ENCODE data around the gene TOP3A.

DNA sequence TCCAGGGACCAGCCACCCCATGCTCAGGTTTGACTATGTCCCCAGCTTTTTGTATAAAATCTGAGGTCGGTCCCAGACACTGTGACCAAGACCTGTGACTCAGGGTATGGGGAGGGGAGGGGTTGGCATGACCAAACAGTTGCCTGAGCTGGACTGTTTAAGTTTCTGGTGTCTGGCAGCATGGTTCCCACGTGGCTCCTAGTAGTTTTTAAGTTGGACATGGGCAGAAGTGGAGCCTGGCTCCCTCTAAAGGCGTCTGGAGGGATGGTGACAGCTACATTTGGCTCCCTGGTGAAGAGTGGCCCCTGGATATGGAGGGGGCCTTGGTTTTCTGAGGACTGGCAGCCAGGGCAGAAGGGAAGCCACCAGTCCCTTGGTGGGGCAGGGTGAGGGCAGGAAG, 8.2 kb upstream of the TOP3A start:
- TF ChIP-seq, protein P1, sequence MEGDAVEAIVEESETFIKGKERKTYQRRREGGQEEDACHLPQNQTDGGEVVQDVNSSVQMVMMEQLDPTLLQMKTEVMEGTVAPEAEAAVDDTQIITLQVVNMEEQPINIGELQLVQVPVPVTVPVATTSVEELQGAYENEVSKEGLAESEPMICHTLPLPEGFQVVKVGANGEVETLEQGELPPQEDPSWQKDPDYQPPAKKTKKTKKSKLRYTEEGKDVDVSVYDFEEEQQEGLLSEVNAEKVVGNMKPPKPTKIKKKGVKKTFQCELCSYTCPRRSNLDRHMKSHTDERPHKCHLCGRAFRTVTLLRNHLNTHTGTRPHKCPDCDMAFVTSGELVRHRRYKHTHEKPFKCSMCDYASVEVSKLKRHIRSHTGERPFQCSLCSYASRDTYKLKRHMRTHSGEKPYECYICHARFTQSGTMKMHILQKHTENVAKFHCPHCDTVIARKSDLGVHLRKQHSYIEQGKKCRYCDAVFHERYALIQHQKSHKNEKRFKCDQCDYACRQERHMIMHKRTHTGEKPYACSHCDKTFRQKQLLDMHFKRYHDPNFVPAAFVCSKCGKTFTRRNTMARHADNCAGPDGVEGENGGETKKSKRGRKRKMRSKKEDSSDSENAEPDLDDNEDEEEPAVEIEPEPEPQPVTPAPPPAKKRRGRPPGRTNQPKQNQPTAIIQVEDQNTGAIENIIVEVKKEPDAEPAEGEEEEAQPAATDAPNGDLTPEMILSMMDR (conservative IDR thresholded peaks at IDR 0.05; ENCODE audit: low read depth, low read length): 0 out of 2 replicates have a peak, but pooled peaks have one; percentile 9
- TF ChIP-seq RFX5 (IDR thresholded peaks at IDR 0.05; ENCODE audit: low read depth, low read length) (no peak), NFE2L2 (IDR thresholded peaks at IDR 0.05; ENCODE audit: low read depth, low read length) (no peak), CEBPB (IDR thresholded peaks at IDR 0.05; ENCODE audit: low read depth, low read length) (no peak), POLR2A (IDR thresholded peaks at IDR 0.05; ENCODE audit: low read depth, low read length) (no peak), MAFK (IDR thresholded peaks at IDR 0.05; ENCODE audit: low read depth, low read length) (no peak), MXI1 (IDR thresholded peaks at IDR 0.05; ENCODE audit: borderline replicate concordance, low read depth, low read length) (peak; percentile 64; the same call in 1 of the 2 replicates), RAD21 (IDR thresholded peaks at IDR 0.05; ENCODE audit: low read length) (no peak), FOS (IDR thresholded peaks at IDR 0.05; ENCODE audit: low read depth, low read length) (no peak), MAZ (IDR thresholded peaks at IDR 0.05; ENCODE audit: borderline replicate concordance, low read depth, low read length) (no peak)
- TF ChIP-seq, protein P2, sequence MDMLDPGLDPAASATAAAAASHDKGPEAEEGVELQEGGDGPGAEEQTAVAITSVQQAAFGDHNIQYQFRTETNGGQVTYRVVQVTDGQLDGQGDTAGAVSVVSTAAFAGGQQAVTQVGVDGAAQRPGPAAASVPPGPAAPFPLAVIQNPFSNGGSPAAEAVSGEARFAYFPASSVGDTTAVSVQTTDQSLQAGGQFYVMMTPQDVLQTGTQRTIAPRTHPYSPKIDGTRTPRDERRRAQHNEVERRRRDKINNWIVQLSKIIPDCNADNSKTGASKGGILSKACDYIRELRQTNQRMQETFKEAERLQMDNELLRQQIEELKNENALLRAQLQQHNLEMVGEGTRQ (IDR thresholded peaks at IDR 0.05; ENCODE audit: low read depth, low read length): no peak

All from IMR-90 (cell line).